ENCODE measurements around the gene ASB18. TPM values are rescaled to one million over a fixed set of nuclear protein-coding genes. Genes with fewer than 3 reads are reported as not detected.
A peak's percentile ranks its signal among the peaks of the same experiment; 100 is the strongest.

ASB18 gene
- total RNA-seq, 1 experiment from 2014 or later = not detected

DNA sequence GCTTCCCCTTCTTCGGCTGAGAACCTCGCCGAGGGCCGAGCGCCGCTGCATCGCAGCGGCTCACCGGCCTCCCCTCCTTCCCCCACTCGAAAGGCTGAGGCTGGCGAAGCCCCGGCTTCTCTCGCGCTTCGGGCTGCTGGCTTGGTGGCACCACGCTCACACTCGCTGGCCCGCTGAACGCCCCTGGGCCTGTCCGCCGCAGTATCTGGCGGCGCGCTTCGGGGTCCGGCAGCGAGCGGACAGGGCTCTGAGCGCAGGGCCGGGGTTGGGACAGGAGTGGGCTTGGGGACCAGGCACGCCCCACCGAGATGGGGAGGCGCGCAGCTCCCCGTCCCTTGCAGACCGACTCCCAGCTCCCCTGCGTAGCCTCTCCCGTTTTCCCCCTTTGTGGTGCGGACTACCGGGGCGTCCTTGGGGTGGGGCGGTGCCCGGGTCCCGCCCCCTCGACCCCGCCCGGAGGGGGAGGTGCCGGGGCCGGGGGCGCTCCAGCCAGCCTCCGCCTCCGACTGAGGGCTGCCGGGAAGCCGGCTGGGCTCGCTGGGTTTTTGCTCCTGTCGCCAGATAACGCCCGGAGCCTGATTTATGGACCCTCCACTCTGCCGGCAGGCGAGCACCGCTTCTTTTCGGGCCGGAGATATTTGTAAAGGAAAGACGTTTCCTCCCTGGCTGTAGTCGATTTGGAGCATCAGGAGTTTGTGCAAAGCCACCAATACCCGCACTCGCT lies 99.8 kb downstream of the ASB18 start (continued):
- TF ChIP-seq AFF4 (CRISPR knock-in tag; IDR thresholded peaks at IDR 0.05; ENCODE audit: borderline replicate concordance) = no peak
- no peak for TF ChIP-seq OVOL2 (CRISPR knock-in tag; IDR thresholded peaks at IDR 0.05; ENCODE audit: borderline replicate concordance)
- no peak for TF ChIP-seq HMGA2 (CRISPR knock-in tag; IDR thresholded peaks at IDR 0.05)
- peak; percentile 53; the same call in 1 of the 2 replicates for TF ChIP-seq FOXK1 (CRISPR knock-in tag; IDR thresholded peaks at IDR 0.05)
- TF ChIP-seq, protein P1, sequence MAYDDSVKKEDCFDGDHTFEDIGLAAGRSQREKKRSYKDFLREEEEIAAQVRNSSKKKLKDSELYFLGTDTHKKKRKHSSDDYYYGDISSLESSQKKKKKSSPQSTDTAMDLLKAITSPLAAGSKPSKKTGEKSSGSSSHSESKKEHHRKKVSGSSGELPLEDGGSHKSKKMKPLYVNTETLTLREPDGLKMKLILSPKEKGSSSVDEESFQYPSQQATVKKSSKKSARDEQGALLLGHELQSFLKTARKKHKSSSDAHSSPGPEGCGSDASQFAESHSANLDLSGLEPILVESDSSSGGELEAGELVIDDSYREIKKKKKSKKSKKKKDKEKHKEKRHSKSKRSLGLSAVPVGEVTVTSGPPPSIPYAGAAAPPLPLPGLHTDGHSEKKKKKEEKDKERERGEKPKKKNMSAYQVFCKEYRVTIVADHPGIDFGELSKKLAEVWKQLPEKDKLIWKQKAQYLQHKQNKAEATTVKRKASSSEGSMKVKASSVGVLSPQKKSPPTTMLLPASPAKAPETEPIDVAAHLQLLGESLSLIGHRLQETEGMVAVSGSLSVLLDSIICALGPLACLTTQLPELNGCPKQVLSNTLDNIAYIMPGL (CRISPR knock-in tag; IDR thresholded peaks at IDR 0.05) = no peak; the same call in 1 of the 2 replicates
- no peak for TF ChIP-seq CREM (CRISPR knock-in tag; IDR thresholded peaks at IDR 0.05)
- TF ChIP-seq, protein P2, sequence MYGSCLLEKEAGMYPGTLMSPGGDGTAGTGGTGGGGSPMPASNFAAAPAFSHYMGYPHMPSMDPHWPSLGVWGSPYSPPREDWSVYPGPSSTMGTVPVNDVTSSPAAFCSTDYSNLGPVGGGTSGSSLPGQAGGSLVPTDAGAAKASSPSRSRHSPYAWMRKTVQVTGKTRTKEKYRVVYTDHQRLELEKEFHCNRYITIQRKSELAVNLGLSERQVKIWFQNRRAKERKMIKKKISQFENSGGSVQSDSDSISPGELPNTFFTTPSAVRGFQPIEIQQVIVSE (CRISPR knock-in tag; IDR thresholded peaks at IDR 0.05; ENCODE audit: borderline replicate concordance) = no peak
- TF ChIP-seq RORB (CRISPR knock-in tag; IDR thresholded peaks at IDR 0.05) = no peak
- 0 out of 2 replicates have a peak, but pooled peaks have one; percentile 5 for TF ChIP-seq ETV6 (CRISPR knock-in tag; IDR thresholded peaks at IDR 0.05)
- TF ChIP-seq AR (CRISPR knock-in tag; IDR thresholded peaks at IDR 0.05) = no peak
- no peak for TF ChIP-seq MXD4 (CRISPR knock-in tag; IDR thresholded peaks at IDR 0.05; ENCODE audit: borderline replicate concordance)
- no peak for TF ChIP-seq ZNF512 (CRISPR knock-in tag; IDR thresholded peaks at IDR 0.05; ENCODE audit: borderline replicate concordance)
- TF ChIP-seq, protein P3, sequence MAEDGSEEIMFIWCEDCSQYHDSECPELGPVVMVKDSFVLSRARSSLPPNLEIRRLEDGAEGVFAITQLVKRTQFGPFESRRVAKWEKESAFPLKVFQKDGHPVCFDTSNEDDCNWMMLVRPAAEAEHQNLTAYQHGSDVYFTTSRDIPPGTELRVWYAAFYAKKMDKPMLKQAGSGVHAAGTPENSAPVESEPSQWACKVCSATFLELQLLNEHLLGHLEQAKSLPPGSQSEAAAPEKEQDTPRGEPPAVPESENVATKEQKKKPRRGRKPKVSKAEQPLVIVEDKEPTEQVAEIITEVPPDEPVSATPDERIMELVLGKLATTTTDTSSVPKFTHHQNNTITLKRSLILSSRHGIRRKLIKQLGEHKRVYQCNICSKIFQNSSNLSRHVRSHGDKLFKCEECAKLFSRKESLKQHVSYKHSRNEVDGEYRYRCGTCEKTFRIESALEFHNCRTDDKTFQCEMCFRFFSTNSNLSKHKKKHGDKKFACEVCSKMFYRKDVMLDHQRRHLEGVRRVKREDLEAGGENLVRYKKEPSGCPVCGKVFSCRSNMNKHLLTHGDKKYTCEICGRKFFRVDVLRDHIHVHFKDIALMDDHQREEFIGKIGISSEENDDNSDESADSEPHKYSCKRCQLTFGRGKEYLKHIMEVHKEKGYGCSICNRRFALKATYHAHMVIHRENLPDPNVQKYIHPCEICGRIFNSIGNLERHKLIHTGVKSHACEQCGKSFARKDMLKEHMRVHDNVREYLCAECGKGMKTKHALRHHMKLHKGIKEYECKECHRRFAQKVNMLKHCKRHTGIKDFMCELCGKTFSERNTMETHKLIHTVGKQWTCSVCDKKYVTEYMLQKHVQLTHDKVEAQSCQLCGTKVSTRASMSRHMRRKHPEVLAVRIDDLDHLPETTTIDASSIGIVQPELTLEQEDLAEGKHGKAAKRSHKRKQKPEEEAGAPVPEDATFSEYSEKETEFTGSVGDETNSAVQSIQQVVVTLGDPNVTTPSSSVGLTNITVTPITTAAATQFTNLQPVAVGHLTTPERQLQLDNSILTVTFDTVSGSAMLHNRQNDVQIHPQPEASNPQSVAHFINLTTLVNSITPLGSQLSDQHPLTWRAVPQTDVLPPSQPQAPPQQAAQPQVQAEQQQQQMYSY (CRISPR knock-in tag; IDR thresholded peaks at IDR 0.05) = no peak
- peak; percentile 66; the same call in 1 of the 2 replicates for TF ChIP-seq E2F5 (CRISPR knock-in tag; IDR thresholded peaks at IDR 0.05)
- no peak for TF ChIP-seq CTCF (IDR thresholded peaks at IDR 0.05)
- TF ChIP-seq, protein P4, sequence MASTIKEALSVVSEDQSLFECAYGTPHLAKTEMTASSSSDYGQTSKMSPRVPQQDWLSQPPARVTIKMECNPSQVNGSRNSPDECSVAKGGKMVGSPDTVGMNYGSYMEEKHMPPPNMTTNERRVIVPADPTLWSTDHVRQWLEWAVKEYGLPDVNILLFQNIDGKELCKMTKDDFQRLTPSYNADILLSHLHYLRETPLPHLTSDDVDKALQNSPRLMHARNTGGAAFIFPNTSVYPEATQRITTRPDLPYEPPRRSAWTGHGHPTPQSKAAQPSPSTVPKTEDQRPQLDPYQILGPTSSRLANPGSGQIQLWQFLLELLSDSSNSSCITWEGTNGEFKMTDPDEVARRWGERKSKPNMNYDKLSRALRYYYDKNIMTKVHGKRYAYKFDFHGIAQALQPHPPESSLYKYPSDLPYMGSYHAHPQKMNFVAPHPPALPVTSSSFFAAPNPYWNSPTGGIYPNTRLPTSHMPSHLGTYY (CRISPR knock-in tag; IDR thresholded peaks at IDR 0.05) = no peak
- no peak for TF ChIP-seq NR1H2 (CRISPR knock-in tag; IDR thresholded peaks at IDR 0.05)
- peak; percentile 11; the same call in 1 of the 2 replicates for TF ChIP-seq RELA (CRISPR knock-in tag; IDR thresholded peaks at IDR 0.05; ENCODE audit: borderline replicate concordance)

Data from WTC11 (cell line).